GM23338 (cell line): ENCODE results near the gene GRPR. TPM values are rescaled to one million over a fixed set of nuclear protein-coding genes. Genes with fewer than 3 reads are reported as not detected.

Experiments used
- ATAC-seq: fragments of 200-7000 bp; cut with Tn5 transposase; 3 replicates; pipeline ENCODE4 v1.9.1; 2020
- DNase-seq: peaks from one replicate; pipeline ENCODE4 v3.0.0-alpha.2; 2015; ENCODE audit warnings: low spot score
- H2AFZ ChIP-seq: fragments of 200-600 bp; sonication (generic); 2 replicates; pipeline ENCODE4 v1.8.0; 2016; ENCODE audit warnings: antibody characterized with exemption, mild to moderate bottlenecking, moderate library complexity
- H3F3A ChIP-seq: fragments of 200-600 bp; sonication (generic); replicated peaks from 2 replicates; pipeline ENCODE4 v1.8.0; 2017; ENCODE audit warnings: antibody characterized with exemption, mixed run types, low read depth
- H3K27ac ChIP-seq: fragments of 200-600 bp; sonication (generic); 2 replicates; pipeline ENCODE4 v1.6.1; 2016; ENCODE audit warnings: low read depth
- H3K27me3 ChIP-seq: fragments of 200-600 bp; sonication (generic); 2 replicates; pipeline ENCODE4 v1.8.0; 2016; ENCODE audit warnings: mild to moderate bottlenecking, mixed run types, moderate library complexity; ENCODE audit not compliant: insufficient read depth
- H3K36me3 ChIP-seq: fragments of 200-600 bp; sonication (generic); 2 replicates; pipeline ENCODE4 v1.8.0; 2016; ENCODE audit warnings: mild to moderate bottlenecking; ENCODE audit not compliant: insufficient read depth
- H3K4me1 ChIP-seq: fragments of 200-600 bp; sonication (generic); 2 replicates; pipeline ENCODE4 v1.8.0; 2016; ENCODE audit warnings: mild to moderate bottlenecking, moderate library complexity; ENCODE audit not compliant: insufficient read depth
- H3K4me2 ChIP-seq: fragments of 200-600 bp; sonication (generic); 2 replicates; pipeline ENCODE4 v1.7.1; 2017; ENCODE audit warnings: mixed run types
- H3K4me3 ChIP-seq: fragments of 200-600 bp; sonication (generic); 2 replicates; pipeline ENCODE4 v1.6.1; 2016; ENCODE audit warnings: mixed run types
- H3K79me2 ChIP-seq: fragments of 200-600 bp; sonication (generic); replicated peaks from 2 replicates; pipeline ENCODE4 v1.8.0; 2017; ENCODE audit warnings: mild to moderate bottlenecking; ENCODE audit not compliant: insufficient read depth
- H3K9me2 ChIP-seq: fragments of 200-600 bp; sonication (generic); 2 replicates; pipeline ENCODE4 v1.8.0; 2017; ENCODE audit not compliant: insufficient read depth
- H4K20me1 ChIP-seq: fragments of 200-600 bp; sonication (generic); replicated peaks from 2 replicates; pipeline ENCODE4 v1.8.0; 2017; ENCODE audit warnings: mild to moderate bottlenecking; ENCODE audit not compliant: insufficient read depth
- H3K27ac Mint-ChIP-seq: 2 replicates; pipeline ENCODE4 v1.8.0; 2020; ENCODE audit warnings: inconsistent platforms, mild to moderate bottlenecking, moderate library complexity, mixed read lengths
- H3K27me3 Mint-ChIP-seq: 3 replicates; pipeline ENCODE4 v1.8.0; 2022; ENCODE audit warnings: low read depth, mild to moderate bottlenecking, moderate library complexity, mixed read lengths, inconsistent platforms; ENCODE audit not compliant: insufficient read depth, poor library complexity
- H3K36me3 Mint-ChIP-seq: 3 replicates; pipeline ENCODE4 v1.8.0; 2021; ENCODE audit warnings: low read depth, mild to moderate bottlenecking, inconsistent platforms, moderate library complexity, mixed read lengths
- H3K4me1 Mint-ChIP-seq: 3 replicates; pipeline ENCODE4 v1.8.0; 2020; ENCODE audit warnings: mild to moderate bottlenecking, inconsistent platforms, mixed read lengths
- H3K4me3 Mint-ChIP-seq: 3 replicates; pipeline ENCODE4 v1.8.0; 2021; ENCODE audit warnings: moderate library complexity, mild to moderate bottlenecking, inconsistent platforms, mixed read lengths
- H3K9me3 Mint-ChIP-seq: 3 replicates; pipeline ENCODE4 v1.8.0; 2020; ENCODE audit warnings: moderate library complexity, mild to moderate bottlenecking, inconsistent platforms, mixed read lengths
- CREB1 ChIP-seq: fragments of 250-450 bp; sonication (Bioruptor Pico); IDR thresholded peaks from 2 replicates; pipeline ENCODE4 v1.5.0; 2020; ENCODE audit warnings: low read depth, mild to moderate bottlenecking, moderate library complexity
- EZH2phosphoT487 ChIP-seq: fragments of 200-600 bp; sonication (generic); IDR thresholded peaks from one replicate; pipeline ENCODE4 v1.8.1; 2018; ENCODE audit warnings: antibody characterized with exemption; ENCODE audit not compliant: unreplicated experiment
- JUNB ChIP-seq: IDR thresholded peaks from one replicate; pipeline ENCODE4 v1.6.1; 2016; ENCODE audit warnings: antibody characterized with exemption; ENCODE audit not compliant: unreplicated experiment
- POLR2AphosphoS5 ChIP-seq: IDR thresholded peaks from 2 replicates; pipeline ENCODE4 v1.6.1; 2016; ENCODE audit warnings: antibody characterized with exemption, low read depth
- STAT1 ChIP-seq: IDR thresholded peaks from one replicate; pipeline ENCODE4 v1.6.1; 2016; ENCODE audit warnings: antibody characterized with exemption; ENCODE audit not compliant: unreplicated experiment
- ZNF114 ChIP-seq: fragments of 250-450 bp; sonication (Bioruptor Pico); IDR thresholded peaks from 2 replicates; pipeline ENCODE4 v1.5.0; 2020; ENCODE audit warnings: mild to moderate bottlenecking, moderate library complexity
- ZNF331 ChIP-seq: fragments of 250-450 bp; sonication (Bioruptor Pico); IDR thresholded peaks from 2 replicates; pipeline ENCODE4 v1.5.0; 2020; ENCODE audit warnings: low read depth, mild to moderate bottlenecking, moderate library complexity
- polyA plus RNA-seq: library from polyadenylated mRNA; unstranded; fragments of >200 nt; fragmentation: Nextera tagmentation; extraction: Ambion mirVana; gene quantifications from 2 replicates; pipeline ENCODE4 v1.2.1, GENCODE V29; 2016
- total RNA-seq: library from RNA; depleted of rRNA; stranded (reverse); fragments of >200 nt; shearing (Covaris generic); gene quantifications from 2 replicates; pipeline ENCODE4 v1.2.3, GENCODE V29; 2014
- TF ChIP-seq, protein P1 (sequence below), 2 experiments: fragments of 200-600 bp in 1 of 2; sonication (generic) in 1 of 2; conservative IDR thresholded peaks; 2 replicates each; pipeline versions ENCODE4 v1.5.1 to v1.6.1; 2016 to 2017; ENCODE audit warnings: antibody characterized with exemption in 2 of 2, low read depth in 2 of 2, mild to moderate bottlenecking in 2 of 2, moderate library complexity in 1 of 2
- TF ChIP-seq, protein P2 (sequence below): fragments of 250-450 bp; sonication (Bioruptor Pico); IDR thresholded peaks from 2 replicates; pipeline ENCODE4 v1.5.0; 2020; ENCODE audit warnings: mild to moderate bottlenecking, moderate library complexity

GRPR gene
- total and polyA plus RNA-seq, 2 experiments from 2014 or later: 13.4 to 14.3 TPM

GRCh38 chrX:16103625-16104024 lies 19.7 kb upstream of the GRPR start:
- no peaks in the 10 kb centered on the region for H3K27me3 ChIP-seq
- H3K9me2 ChIP-seq: no peaks in the 10 kb centered on the region; the same call in 1 of the 2 replicates
- Mint-ChIP-seq H3K9me3 (no peaks in the 10 kb centered on the region), H3K36me3 (peaks cover 3% of the 10 kb centered on the region; the same call in 1 of the 3 replicates), H3K4me1 (peaks cover 4% of the 10 kb centered on the region; the same call in 2 of the 3 replicates), H3K27ac (no peak overlapping the region), H3K27me3 (peaks cover 2% of the 10 kb centered on the region), H3K4me3 (no peak overlapping the region)
- no peaks in the 10 kb centered on the region for H4K20me1 ChIP-seq
- no peak for TF ChIP-seq JUNB
- TF ChIP-seq CREB1 (CRISPR knock-in tag): no peak
- no peak for TF ChIP-seq EZH2phosphoT487
- TF ChIP-seq, protein P1, sequence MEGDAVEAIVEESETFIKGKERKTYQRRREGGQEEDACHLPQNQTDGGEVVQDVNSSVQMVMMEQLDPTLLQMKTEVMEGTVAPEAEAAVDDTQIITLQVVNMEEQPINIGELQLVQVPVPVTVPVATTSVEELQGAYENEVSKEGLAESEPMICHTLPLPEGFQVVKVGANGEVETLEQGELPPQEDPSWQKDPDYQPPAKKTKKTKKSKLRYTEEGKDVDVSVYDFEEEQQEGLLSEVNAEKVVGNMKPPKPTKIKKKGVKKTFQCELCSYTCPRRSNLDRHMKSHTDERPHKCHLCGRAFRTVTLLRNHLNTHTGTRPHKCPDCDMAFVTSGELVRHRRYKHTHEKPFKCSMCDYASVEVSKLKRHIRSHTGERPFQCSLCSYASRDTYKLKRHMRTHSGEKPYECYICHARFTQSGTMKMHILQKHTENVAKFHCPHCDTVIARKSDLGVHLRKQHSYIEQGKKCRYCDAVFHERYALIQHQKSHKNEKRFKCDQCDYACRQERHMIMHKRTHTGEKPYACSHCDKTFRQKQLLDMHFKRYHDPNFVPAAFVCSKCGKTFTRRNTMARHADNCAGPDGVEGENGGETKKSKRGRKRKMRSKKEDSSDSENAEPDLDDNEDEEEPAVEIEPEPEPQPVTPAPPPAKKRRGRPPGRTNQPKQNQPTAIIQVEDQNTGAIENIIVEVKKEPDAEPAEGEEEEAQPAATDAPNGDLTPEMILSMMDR (conservative IDR thresholded peaks at IDR 0.05; ENCODE audit: low read depth in 2 of 2): no peak
- TF ChIP-seq ZNF114 (CRISPR knock-in tag): no peak
- no peak for TF ChIP-seq ZNF331
- no peak for TF ChIP-seq STAT1
- TF ChIP-seq, protein P2, sequence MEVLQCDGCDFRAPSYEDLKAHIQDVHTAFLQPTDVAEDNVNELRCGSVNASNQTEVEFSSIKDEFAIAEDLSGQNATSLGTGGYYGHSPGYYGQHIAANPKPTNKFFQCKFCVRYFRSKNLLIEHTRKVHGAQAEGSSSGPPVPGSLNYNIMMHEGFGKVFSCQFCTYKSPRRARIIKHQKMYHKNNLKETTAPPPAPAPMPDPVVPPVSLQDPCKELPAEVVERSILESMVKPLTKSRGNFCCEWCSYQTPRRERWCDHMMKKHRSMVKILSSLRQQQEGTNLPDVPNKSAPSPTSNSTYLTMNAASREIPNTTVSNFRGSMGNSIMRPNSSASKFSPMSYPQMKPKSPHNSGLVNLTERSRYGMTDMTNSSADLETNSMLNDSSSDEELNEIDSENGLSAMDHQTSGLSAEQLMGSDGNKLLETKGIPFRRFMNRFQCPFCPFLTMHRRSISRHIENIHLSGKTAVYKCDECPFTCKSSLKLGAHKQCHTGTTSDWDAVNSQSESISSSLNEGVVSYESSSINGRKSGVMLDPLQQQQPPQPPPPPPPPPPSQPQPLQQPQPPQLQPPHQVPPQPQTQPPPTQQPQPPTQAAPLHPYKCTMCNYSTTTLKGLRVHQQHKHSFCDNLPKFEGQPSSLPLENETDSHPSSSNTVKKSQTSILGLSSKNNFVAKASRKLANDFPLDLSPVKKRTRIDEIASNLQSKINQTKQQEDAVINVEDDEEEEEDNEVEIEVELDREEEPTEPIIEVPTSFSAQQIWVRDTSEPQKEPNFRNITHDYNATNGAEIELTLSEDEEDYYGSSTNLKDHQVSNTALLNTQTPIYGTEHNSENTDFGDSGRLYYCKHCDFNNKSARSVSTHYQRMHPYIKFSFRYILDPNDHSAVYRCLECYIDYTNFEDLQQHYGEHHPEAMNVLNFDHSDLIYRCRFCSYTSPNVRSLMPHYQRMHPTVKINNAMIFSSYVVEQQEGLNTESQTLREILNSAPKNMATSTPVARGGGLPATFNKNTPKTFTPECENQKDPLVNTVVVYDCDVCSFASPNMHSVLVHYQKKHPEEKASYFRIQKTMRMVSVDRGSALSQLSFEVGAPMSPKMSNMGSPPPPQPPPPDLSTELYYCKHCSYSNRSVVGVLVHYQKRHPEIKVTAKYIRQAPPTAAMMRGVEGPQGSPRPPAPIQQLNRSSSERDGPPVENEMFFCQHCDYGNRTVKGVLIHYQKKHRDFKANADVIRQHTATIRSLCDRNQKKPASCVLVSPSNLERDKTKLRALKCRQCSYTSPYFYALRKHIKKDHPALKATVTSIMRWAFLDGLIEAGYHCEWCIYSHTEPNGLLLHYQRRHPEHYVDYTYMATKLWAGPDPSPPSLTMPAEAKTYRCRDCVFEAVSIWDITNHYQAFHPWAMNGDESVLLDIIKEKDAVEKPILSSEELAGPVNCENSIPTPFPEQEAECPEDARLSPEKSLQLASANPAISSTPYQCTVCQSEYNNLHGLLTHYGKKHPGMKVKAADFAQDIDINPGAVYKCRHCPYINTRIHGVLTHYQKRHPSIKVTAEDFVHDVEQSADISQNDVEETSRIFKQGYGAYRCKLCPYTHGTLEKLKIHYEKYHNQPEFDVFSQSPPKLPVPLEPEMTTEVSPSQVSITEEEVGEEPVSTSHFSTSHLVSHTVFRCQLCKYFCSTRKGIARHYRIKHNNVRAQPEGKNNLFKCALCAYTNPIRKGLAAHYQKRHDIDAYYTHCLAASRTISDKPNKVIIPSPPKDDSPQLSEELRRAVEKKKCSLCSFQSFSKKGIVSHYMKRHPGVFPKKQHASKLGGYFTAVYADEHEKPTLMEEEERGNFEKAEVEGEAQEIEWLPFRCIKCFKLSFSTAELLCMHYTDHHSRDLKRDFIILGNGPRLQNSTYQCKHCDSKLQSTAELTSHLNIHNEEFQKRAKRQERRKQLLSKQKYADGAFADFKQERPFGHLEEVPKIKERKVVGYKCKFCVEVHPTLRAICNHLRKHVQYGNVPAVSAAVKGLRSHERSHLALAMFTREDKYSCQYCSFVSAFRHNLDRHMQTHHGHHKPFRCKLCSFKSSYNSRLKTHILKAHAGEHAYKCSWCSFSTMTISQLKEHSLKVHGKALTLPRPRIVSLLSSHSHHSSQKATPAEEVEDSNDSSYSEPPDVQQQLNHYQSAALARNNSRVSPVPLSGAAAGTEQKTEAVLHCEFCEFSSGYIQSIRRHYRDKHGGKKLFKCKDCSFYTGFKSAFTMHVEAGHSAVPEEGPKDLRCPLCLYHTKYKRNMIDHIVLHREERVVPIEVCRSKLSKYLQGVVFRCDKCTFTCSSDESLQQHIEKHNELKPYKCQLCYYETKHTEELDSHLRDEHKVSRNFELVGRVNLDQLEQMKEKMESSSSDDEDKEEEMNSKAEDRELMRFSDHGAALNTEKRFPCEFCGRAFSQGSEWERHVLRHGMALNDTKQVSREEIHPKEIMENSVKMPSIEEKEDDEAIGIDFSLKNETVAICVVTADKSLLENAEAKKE (CRISPR knock-in tag): no peak
- no peak for TF ChIP-seq POLR2AphosphoS5
- H3K27ac ChIP-seq: no peak overlapping the region
- H3K4me3 ChIP-seq: no peak overlapping the region
- no peak overlapping the region for H3K4me2 ChIP-seq
- H3K79me2 ChIP-seq: no peaks in the 10 kb centered on the region
- no peaks in the 10 kb centered on the region for H3K4me1 ChIP-seq
- no peak for ATAC-seq
- H2AFZ ChIP-seq: no peak overlapping the region
- no peaks in the 10 kb centered on the region for H3K36me3 ChIP-seq
- no peak for DNase-seq
- no peaks in the 10 kb centered on the region for H3F3A ChIP-seq
